Keratinocyte (primary cell): Measurements from ENCODE around the gene MRGPRX4. TPM values are rescaled to one million over a fixed set of nuclear protein-coding genes. Genes with fewer than 3 reads are reported as not detected.

Source experiments
- DNase-seq: peaks from one replicate; pipeline ENCODE4 v3.0.0-alpha.2; 2011; ENCODE audit warnings: low read depth, missing footprints, low spot score
- FAIRE-seq: peaks from 2 replicates; lab custom pipeline; 2011; peaks lifted over from hg19 to GRCh38; lab: Jason Lieb, UNC
- H2AFZ ChIP-seq: 2 replicates; pipeline ENCODE4 v1.6.0; 2012; ENCODE audit warnings: low read length, control low read depth, inconsistent platforms; ENCODE audit not compliant: control insufficient read depth
- H3K27ac ChIP-seq: 2 replicates; pipeline ENCODE4 v1.5.1; 2011; ENCODE audit warnings: low read length; ENCODE audit not compliant: control insufficient read depth, insufficient read depth
- H3K27me3 ChIP-seq: 3 replicates; pipeline ENCODE4 v1.6.0; 2011; ENCODE audit warnings: low read length; ENCODE audit not compliant: control insufficient read depth, insufficient read depth; ENCODE audit errors: extremely low read depth
- H3K36me3 ChIP-seq, 2 experiments: 2 replicates in 1 of 2; 3 replicates in 1 of 2; pipeline ENCODE4 v1.5.1; 2011; ENCODE audit warnings: low read length in 2 of 2, mild to moderate bottlenecking in 1 of 2; ENCODE audit not compliant: control insufficient read depth in 2 of 2, insufficient read depth in 2 of 2; ENCODE audit errors: extremely low read depth in 1 of 2
- H3K4me1 ChIP-seq: 3 replicates; pipeline ENCODE4 v1.5.1; 2011; ENCODE audit warnings: low read length; ENCODE audit not compliant: control insufficient read depth, insufficient read depth; ENCODE audit errors: extremely low read depth
- H3K4me2 ChIP-seq: 3 replicates; pipeline ENCODE4 v1.6.0; 2011; ENCODE audit warnings: low read depth, low read length; ENCODE audit not compliant: control insufficient read depth, insufficient read depth; ENCODE audit errors: extremely low read depth
- H3K4me3 ChIP-seq, 3 experiments: fragments of 200-600 bp in 1 of 3; sonication (generic) in 1 of 3; 2 replicates in 2 of 3; 3 replicates in 1 of 3; pipeline ENCODE4 v1.5.1; 2011 to 2016; ENCODE audit warnings: low read length in 3 of 3, mild to moderate bottlenecking in 3 of 3, control low read depth in 2 of 3, inconsistent platforms in 1 of 3, low read depth in 1 of 3, mixed read lengths in 1 of 3, mixed run types in 1 of 3, moderate library complexity in 1 of 3; ENCODE audit not compliant: control insufficient read depth in 2 of 3, insufficient read depth in 2 of 3; ENCODE audit errors: extremely low read depth in 1 of 3
- H3K79me2 ChIP-seq: 2 replicates; pipeline ENCODE4 v1.6.0; 2012; ENCODE audit warnings: low read length; ENCODE audit not compliant: control insufficient read depth, insufficient read depth
- H3K9ac ChIP-seq: 3 replicates; pipeline ENCODE4 v1.6.0; 2011; ENCODE audit warnings: low read length; ENCODE audit not compliant: control insufficient read depth, insufficient read depth; ENCODE audit errors: extremely low read depth
- H3K9me1 ChIP-seq: 3 replicates; pipeline ENCODE4 v1.6.0; 2011; ENCODE audit warnings: low read length; ENCODE audit not compliant: control insufficient read depth, insufficient read depth; ENCODE audit errors: extremely low read depth
- H3K9me3 ChIP-seq: 2 replicates; pipeline ENCODE4 v1.5.1; 2012; ENCODE audit warnings: low read depth, low read length; ENCODE audit not compliant: control insufficient read depth
- H4K20me1 ChIP-seq: 3 replicates; pipeline ENCODE4 v1.6.0; 2011; ENCODE audit warnings: low read length; ENCODE audit not compliant: control insufficient read depth, insufficient read depth; ENCODE audit errors: extremely low read depth
- EZH2 ChIP-seq: IDR thresholded peaks from one replicate; pipeline ENCODE4 v1.6.1; 2012; ENCODE audit warnings: inconsistent platforms, mild to moderate bottlenecking, low read length, moderate library complexity
- dilution Hi-C: fragments of 300-500 bp; cut with MboI; formaldehyde crosslinking; loops from one replicate; pipeline ENCODE4 v1.7.0; 2020; ENCODE audit warnings: low sequenced_read_pairs; ENCODE audit not compliant: extremely low pct_ligation_motif_present
- polyA plus RNA-seq, 5 experiments: library from polyadenylated mRNA; depleted of rRNA in 3 of 5; stranded (reverse) in 3 of 5; stranded (forward) in 1 of 5; unstranded in 1 of 5; fragments of >200 nt; gene quantifications; 1 replicate in 1 of 5; 2 replicates in 3 of 5; 3 replicates in 1 of 5; pipeline versions ENCODE4 v1.2.1 to v1.2.3, GENCODE V29; 2011 to 2012; ENCODE audit warnings: missing spikeins in 2 of 5, low read depth in 1 of 5, low replicate concordance in 1 of 5
- TF ChIP-seq, protein P1 (sequence below), 3 experiments: IDR thresholded peaks in 1 of 3; conservative IDR thresholded peaks in 1 of 3; optimal IDR thresholded peaks in 1 of 3; 2 replicates in 2 of 3; 3 replicates in 1 of 3; pipeline versions ENCODE3 to v1.5.1; 2011; ENCODE audit warnings: low read length in 3 of 3, mild to moderate bottlenecking in 3 of 3, moderate library complexity in 2 of 3, control low read depth in 1 of 3, inconsistent platforms in 1 of 3; ENCODE audit not compliant: insufficient read depth in 2 of 3; ENCODE audit errors: extremely low read depth in 1 of 3

Gene MRGPRX4
- polyA plus RNA-seq, 1 donor (not counting 4 experiments of a cell fraction or from before 2014, with no cell fraction given), result 0.05 TPM

DNA sequence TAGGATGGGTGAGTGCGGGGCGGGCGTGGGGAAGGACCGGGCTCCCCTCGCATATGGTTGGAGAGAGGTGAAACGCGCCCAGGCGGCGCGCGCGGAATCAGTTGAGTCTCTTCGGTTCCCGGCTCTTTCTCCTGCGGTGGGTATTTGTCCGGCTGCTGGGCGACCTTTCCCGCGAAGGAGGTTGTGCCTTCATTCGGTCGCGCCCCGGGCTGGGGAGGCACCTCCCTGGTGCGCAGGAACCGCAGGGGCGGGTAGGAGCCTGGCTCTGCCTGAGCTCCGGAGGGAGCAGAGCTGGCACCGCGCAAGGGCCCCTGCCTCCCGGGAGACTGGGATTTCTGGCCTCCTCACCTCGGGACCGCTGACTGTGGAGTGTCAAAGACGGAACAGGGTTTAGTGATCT, 36.4 kb downstream of the MRGPRX4 start:
- no peak for FAIRE-seq
- no peak for DNase-seq
- dilution Hi-C loops, result no loop called here

DNA sequence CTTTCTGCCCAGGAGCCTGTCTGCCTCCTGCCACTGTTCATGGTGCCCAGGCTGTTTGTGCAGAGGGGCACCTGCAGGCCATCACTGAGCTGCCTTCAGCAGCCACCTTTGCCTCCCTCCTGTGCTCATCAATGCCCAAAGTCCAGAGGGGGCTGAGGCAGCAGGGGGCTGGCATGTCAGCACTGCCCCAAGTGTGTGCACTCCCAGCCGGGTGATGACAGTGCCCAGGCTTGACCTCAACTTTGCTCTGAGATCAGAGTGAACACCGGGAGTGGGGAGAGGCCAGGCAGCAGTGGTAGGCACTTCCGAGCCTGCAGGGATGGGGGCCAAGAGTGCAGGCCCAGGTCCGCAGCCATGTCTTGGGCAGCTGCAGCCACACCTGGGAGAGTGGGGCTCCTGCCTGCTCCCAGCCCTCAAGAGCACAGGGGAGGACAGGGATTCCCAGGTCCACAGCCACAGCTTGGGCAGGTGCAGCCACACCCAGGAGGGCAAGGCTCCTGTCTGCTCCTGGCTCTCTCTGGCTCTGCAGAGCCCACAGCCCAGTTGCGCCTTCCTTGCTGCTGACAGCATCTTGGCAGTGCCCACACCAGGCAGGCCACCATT, 48.7 kb downstream of the MRGPRX4 start:
- TF ChIP-seq EZH2, result no peak
- TF ChIP-seq, protein P1, sequence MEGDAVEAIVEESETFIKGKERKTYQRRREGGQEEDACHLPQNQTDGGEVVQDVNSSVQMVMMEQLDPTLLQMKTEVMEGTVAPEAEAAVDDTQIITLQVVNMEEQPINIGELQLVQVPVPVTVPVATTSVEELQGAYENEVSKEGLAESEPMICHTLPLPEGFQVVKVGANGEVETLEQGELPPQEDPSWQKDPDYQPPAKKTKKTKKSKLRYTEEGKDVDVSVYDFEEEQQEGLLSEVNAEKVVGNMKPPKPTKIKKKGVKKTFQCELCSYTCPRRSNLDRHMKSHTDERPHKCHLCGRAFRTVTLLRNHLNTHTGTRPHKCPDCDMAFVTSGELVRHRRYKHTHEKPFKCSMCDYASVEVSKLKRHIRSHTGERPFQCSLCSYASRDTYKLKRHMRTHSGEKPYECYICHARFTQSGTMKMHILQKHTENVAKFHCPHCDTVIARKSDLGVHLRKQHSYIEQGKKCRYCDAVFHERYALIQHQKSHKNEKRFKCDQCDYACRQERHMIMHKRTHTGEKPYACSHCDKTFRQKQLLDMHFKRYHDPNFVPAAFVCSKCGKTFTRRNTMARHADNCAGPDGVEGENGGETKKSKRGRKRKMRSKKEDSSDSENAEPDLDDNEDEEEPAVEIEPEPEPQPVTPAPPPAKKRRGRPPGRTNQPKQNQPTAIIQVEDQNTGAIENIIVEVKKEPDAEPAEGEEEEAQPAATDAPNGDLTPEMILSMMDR (optimal IDR thresholded peaks at IDR 0.05 in 1 of 3, IDR thresholded peaks at IDR 0.05 in 1 of 3, conservative IDR thresholded peaks at IDR 0.05 in 1 of 3; ENCODE audit: extremely low read depth in 1 of 3, insufficient read depth in 2 of 3, low read length in 3 of 3), result no peak
- dilution Hi-C loops, result no loop called here
- Histone ChIP-seq H3K9ac (no peak overlapping the region), H2AFZ (no peak overlapping the region), H3K27ac (no peak overlapping the region), H3K36me3 (no peaks in the 10 kb centered on the region), H3K4me3 (no peak overlapping the region), H3K9me1 (no peaks in the 10 kb centered on the region), H4K20me1 (no peaks in the 10 kb centered on the region), H3K9me3 (no peaks in the 10 kb centered on the region), H3K4me2 (no peak overlapping the region), H3K27me3 (peaks cover 4% of the 10 kb centered on the region), H3K79me2 (no peaks in the 10 kb centered on the region), H3K4me1 (no peaks in the 10 kb centered on the region)
- no peak for DNase-seq
- no peak for FAIRE-seq

More for the DNA sequence above, 36.4 kb downstream of the MRGPRX4 start:
- no peak overlapping the region for H3K27ac ChIP-seq
- H2AFZ ChIP-seq, result no peak overlapping the region
- H3K4me3 ChIP-seq, result no peak overlapping the region
- H3K79me2 ChIP-seq, result no peaks in the 10 kb centered on the region
- H3K4me2 ChIP-seq, result no peak overlapping the region
- no peaks in the 10 kb centered on the region for H3K9me1 ChIP-seq
- H4K20me1 ChIP-seq, result no peaks in the 10 kb centered on the region
- H3K9ac ChIP-seq, result no peak overlapping the region
- no peaks in the 10 kb centered on the region for H3K9me3 ChIP-seq
- TF ChIP-seq, protein P1 (optimal IDR thresholded peaks at IDR 0.05 in 1 of 3, IDR thresholded peaks at IDR 0.05 in 1 of 3, conservative IDR thresholded peaks at IDR 0.05 in 1 of 3; ENCODE audit: extremely low read depth in 1 of 3, insufficient read depth in 2 of 3, low read length in 3 of 3), result no peak
- TF ChIP-seq EZH2, result no peak
- no peaks in the 10 kb centered on the region for H3K4me1 ChIP-seq
- peaks cover 15% of the 10 kb centered on the region for H3K27me3 ChIP-seq
- no peaks in the 10 kb centered on the region for H3K36me3 ChIP-seq
